ENCODE measurements around the gene UBE2G1.

UBE2G1 gene

GRCh38 chr17:4248504-4249277, 117.8 kb downstream of the UBE2G1 start:
- DNase-seq (ENCODE audit: low spot score), result no peak

- no peak for DNase-seq (ENCODE audit: low spot score)
Measured at GRCh38 chr17:4247971-4248388, 118.5 kb downstream of the UBE2G1 start.

GRCh38 chr17:4247361-4247970, 119.0 kb downstream of the UBE2G1 start:
- no peak for DNase-seq (ENCODE audit: low spot score)

- DNase-seq (ENCODE audit: low spot score), result no peak
Measured at GRCh38 chr17:4246674-4247073, 119.8 kb downstream of the UBE2G1 start.

GRCh38 chr17:4241535-4241934, 124.9 kb downstream of the UBE2G1 start:
- no peak for DNase-seq (ENCODE audit: low spot score)

- no peak for DNase-seq (ENCODE audit: low spot score)
Measured at GRCh38 chr17:4236456-4236855, 130.0 kb downstream of the UBE2G1 start.

- DNase-seq (ENCODE audit: low spot score), result no peak
Measured at GRCh38 chr17:4235372-4236279, 130.8 kb downstream of the UBE2G1 start.

- no peak for DNase-seq (ENCODE audit: low spot score)
Measured at GRCh38 chr17:4234401-4234800, 132.1 kb downstream of the UBE2G1 start.

GRCh38 chr17:4233668-4234258, 132.7 kb downstream of the UBE2G1 start:
- no peak for DNase-seq (ENCODE audit: low spot score)

- DNase-seq (ENCODE audit: low spot score), result no peak
Measured at GRCh38 chr17:4232168-4232813, 134.2 kb downstream of the UBE2G1 start.

- no peak for DNase-seq (ENCODE audit: low spot score)
Measured at GRCh38 chr17:4229627-4230541, 136.6 kb downstream of the UBE2G1 start.

GRCh38 chr17:4221899-4222659, 144.4 kb downstream of the UBE2G1 start:
- no peak for DNase-seq (ENCODE audit: low spot score)

GRCh38 chr17:4221163-4221562, 145.3 kb downstream of the UBE2G1 start:
- DNase-seq (ENCODE audit: low spot score), result no peak

- no peak for DNase-seq (ENCODE audit: low spot score)
Measured at GRCh38 chr17:4220655-4221054, 145.8 kb downstream of the UBE2G1 start.

Small RNAs within 50 kb of the gene (small RNA-seq; reads per million reads assigned to genes)
- gene RN7SL774P, result 0 reads per million in 2 experiments
